T-helper 1 cell treated with Interleukin-12 subunit alpha and Interleukin-12 subunit beta and Interleukin-4 antibody, amounts not matched to agents 30 μg/mL and 1 μg/mL, for 36 hours (primary cell): Measurements from ENCODE around the gene SUV39H2.
A peak's percentile ranks its signal among the peaks of the same experiment; 100 is the strongest.
"Not testable (repeated sequence)": the region's sequence is repeated elsewhere in the genome, so short reads cannot be mapped to it uniquely, and the experiment has no call there.

Experiments
- H3K27ac Mint-ChIP-seq: one replicate; pipeline ENCODE4 v1.8.0; 2021; ENCODE audit warnings: mild to moderate bottlenecking, mixed read lengths
- H3K27me3 Mint-ChIP-seq: one replicate; pipeline ENCODE4 v1.8.0; 2021; ENCODE audit warnings: low read depth, mixed read lengths
- H3K36me3 Mint-ChIP-seq: one replicate; pipeline ENCODE4 v1.8.0; 2021; ENCODE audit warnings: low read depth, mixed read lengths
- H3K4me1 Mint-ChIP-seq: one replicate; pipeline ENCODE4 v1.8.0; 2021; ENCODE audit warnings: low read depth, mixed read lengths
- H3K4me3 Mint-ChIP-seq: one replicate; pipeline ENCODE4 v1.8.0; 2021; ENCODE audit warnings: mild to moderate bottlenecking, moderate library complexity, mixed read lengths
- H3K9me3 Mint-ChIP-seq: one replicate; pipeline ENCODE4 v1.8.0; 2021; ENCODE audit warnings: mixed read lengths

Gene SUV39H2

DNA sequence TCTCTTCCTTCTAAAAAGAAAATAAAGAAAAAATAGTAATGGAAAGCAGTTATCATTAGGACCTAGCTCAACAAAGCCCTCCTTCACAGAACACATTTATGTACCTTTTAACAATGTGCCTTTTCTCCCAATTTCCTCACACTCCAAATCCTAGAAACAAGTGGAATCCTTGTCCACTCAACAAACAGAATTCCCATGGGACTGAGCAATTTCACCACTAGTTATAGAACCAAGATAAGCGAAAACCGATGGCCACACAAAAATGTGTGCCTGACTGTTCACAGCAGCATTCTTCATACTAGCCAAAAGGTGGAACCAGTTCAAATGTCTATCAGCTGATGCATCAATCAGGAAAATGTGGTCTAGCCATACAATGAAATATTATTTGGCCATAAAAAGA lies 57.9 kb downstream of the SUV39H2 start:
- Mint-ChIP-seq H3K36me3 (peaks cover 35% of the 10 kb centered on the region), H3K27me3 (no peaks in the 10 kb centered on the region), H3K4me1 (peaks cover 11% of the 10 kb centered on the region), H3K27ac (peak overlapping the region; percentile 7), H3K9me3 (no peaks in the 10 kb centered on the region), H3K4me3 (no peak overlapping the region)

DNA sequence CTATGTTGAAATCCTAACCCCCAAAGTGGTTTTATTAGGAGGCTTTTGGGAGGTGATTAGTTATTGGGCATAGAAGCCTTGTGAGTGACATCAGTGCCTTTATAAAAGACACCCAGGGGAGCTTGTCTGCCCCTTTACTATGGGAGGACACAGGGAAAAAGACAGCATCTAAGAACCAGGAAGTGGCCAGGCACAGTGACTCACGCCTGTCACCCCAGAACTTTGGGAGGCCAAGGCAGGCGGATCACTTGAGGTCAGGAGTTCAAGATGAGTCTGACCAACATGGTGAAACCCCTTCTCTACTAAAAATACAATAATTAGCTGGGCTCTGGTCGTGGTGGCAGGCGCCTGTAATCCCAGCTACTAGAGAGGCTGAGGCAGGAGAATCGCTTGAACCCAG lies 60.3 kb downstream of the SUV39H2 start:
- not testable (repeated sequence) for H3K9me3 Mint-ChIP-seq, H3K4me3 Mint-ChIP-seq, H3K27me3 Mint-ChIP-seq, H3K27ac Mint-ChIP-seq
- H3K4me1 Mint-ChIP-seq = peaks cover 17% of the 10 kb centered on the region
- peaks cover 27% of the 10 kb centered on the region for H3K36me3 Mint-ChIP-seq

DNA sequence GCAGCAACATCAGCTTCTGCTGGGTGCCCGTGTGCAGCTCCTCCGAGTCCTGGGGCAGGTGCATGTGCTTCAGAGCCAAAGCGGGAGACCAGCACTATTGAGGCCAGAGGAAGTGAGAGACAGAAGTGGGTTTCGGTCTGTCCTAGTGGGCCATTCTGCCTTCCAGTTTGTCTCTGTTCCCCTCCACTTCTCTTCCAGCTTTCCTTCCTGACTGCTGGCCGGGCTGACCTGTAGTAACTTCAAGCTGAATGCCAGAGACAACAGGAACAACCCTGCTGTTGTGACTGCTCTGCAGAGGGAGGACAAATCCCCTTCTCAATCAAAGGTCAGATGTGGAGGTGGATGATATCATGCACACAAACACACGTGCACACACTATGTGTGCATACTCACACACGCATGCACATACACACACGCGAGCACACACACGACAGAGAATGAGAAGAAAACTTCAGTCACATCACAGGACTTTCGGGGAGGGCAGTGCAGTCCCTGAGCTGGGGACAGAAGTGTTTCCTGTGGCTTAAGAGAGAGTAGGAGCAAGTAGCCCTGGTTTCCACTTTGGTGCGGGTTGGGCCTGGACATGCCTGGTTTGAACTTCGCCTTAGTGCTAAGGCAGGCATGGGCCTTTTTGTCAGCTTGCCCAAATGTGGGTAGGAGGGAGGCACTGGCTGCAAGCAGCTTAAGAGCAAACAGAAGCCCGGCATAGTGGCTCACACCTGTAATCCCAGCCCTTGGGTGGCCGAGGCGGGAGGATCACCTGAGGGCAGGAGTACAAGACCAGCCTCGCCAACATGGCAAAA lies 63.7 kb downstream of the SUV39H2 start:
- not testable (repeated sequence) for H3K9me3 Mint-ChIP-seq, H3K4me3 Mint-ChIP-seq, H3K27me3 Mint-ChIP-seq
- peaks cover 13% of the 10 kb centered on the region for H3K4me1 Mint-ChIP-seq
- peaks cover 30% of the 10 kb centered on the region for H3K36me3 Mint-ChIP-seq
- peak overlapping the region; percentile 38 for H3K27ac Mint-ChIP-seq

DNA sequence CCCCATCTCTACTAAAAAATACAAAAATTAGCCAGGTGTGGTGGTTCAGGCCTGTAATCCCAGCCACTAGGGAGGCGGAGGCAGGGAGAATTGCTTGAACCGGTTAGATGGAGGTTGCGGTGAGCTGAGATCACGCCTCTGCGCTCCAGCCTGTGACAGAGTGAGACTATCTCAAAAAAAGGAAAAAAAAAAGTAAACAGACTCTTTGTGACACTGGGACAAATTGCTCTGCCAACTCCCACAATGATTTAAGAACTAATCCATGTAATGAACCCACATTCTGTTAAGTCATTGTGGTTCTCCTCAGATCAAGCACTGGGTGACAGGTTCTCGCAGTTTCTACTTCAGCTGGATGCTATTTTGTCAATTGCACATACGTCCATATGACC lies 64.3 kb downstream of the SUV39H2 start:
- H3K9me3 Mint-ChIP-seq, H3K27me3 Mint-ChIP-seq, H3K27ac Mint-ChIP-seq, H3K4me3 Mint-ChIP-seq: not testable (repeated sequence)
- H3K36me3 Mint-ChIP-seq = peaks cover 31% of the 10 kb centered on the region
- H3K4me1 Mint-ChIP-seq = peaks cover 13% of the 10 kb centered on the region

DNA sequence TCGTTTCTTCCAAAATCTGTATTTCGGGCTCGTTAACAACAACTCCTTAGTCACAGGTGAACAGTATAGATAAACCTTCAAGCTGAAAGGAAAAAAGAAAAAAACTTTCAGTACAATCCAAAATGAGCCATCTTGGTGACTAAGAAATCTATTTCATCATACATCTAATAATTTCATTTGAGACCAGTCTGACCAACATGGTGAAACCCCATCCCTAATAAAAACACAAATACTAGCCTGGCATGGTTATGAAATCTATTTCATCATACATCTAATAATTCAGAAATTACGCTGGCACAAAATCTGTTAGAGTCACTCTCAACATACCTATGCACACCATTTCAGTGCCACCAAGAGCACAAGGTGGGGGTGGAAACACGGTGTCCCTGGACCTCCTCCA lies 66.4 kb downstream of the SUV39H2 start:
- no peaks in the 10 kb centered on the region for H3K9me3 Mint-ChIP-seq
- peaks cover 15% of the 10 kb centered on the region for H3K4me1 Mint-ChIP-seq
- H3K4me3 Mint-ChIP-seq = no peak overlapping the region
- no peaks in the 10 kb centered on the region for H3K27me3 Mint-ChIP-seq
- H3K27ac Mint-ChIP-seq = no peak overlapping the region
- peaks cover 37% of the 10 kb centered on the region for H3K36me3 Mint-ChIP-seq

DNA sequence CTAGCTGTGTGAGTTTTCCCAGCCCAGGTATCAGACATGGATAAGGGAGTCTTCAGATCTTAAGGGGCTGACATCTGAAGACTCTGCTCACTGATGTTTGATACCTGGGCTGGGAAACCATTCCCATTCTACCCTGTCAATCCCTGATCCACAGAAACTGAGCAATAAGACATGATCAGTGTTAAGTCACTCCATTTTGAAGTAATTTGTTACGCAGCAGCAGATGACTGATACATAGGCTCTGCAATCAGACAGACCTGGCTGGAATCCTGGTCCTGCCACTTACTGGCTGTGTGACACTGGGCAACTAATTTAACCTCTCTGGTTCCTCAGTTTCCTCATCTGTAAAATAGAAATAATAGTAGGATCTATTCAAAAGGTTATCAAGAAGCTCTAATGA lies 68.6 kb downstream of the SUV39H2 start:
- Mint-ChIP-seq H3K36me3 (peaks cover 37% of the 10 kb centered on the region), H3K4me1 (peaks cover 23% of the 10 kb centered on the region)

DNA sequence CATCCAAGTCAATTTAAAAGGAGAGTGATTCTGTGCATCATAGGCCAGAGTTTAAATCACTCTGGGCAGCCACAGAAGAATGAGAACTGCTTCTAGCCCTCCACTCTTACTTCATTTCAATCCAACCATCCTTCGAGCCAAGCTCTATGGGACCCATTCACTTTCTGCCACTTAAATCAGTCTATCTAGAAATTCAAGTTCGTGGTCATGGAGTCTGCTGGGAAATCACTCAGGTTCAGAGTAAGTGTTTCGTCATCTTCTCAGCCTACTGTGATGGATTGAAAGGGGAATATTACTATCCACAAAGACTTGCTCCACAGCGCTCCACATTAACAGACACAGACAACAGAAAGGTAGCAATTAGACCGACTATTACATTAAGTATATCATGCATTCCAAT lies 70.6 kb downstream of the SUV39H2 start:
- Mint-ChIP-seq H3K27me3 (no peaks in the 10 kb centered on the region), H3K4me3 (no peak overlapping the region), H3K9me3 (no peaks in the 10 kb centered on the region), H3K4me1 (peaks cover 28% of the 10 kb centered on the region), H3K36me3 (peaks cover 34% of the 10 kb centered on the region), H3K27ac (peak overlapping the region; percentile 7)

More for the DNA sequence above, 68.6 kb downstream of the SUV39H2 start:
- H3K27me3 Mint-ChIP-seq = no peaks in the 10 kb centered on the region
- no peak overlapping the region for H3K27ac Mint-ChIP-seq
- H3K9me3 Mint-ChIP-seq = no peaks in the 10 kb centered on the region
- H3K4me3 Mint-ChIP-seq = no peak overlapping the region

DNA sequence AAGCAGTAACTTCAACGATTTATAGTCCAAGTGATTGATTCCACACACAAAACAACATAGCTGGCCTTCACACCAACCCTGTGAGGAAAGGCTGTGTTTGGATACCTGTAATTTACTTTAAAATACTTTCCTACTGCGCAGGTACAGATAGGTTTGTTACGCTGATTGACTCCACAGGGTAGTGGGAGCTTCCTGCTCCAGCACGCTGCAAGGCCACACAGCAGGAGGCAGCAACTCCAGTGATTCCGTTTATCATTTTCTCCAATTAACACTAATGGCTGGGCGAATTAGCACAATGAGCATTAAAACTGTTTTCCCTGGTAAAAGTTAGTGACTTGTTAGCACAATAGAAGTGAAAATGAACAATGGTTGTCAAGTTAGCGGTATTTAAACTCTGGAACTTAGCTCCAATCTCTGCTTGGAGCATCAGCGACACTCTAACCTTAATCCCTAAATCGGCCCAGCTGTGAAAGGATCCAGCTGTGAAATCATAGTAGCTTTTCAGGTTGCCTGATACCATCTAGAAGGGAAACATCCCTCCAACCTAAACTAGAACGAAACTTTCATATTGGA lies 74.3 kb downstream of the SUV39H2 start:
- Mint-ChIP-seq H3K4me3 (peak overlapping the region; percentile 86), H3K9me3 (no peaks in the 10 kb centered on the region), H3K36me3 (peaks cover 19% of the 10 kb centered on the region), H3K27me3 (no peaks in the 10 kb centered on the region), H3K27ac (peak overlapping the region; percentile 92), H3K4me1 (peaks cover 43% of the 10 kb centered on the region)

DNA sequence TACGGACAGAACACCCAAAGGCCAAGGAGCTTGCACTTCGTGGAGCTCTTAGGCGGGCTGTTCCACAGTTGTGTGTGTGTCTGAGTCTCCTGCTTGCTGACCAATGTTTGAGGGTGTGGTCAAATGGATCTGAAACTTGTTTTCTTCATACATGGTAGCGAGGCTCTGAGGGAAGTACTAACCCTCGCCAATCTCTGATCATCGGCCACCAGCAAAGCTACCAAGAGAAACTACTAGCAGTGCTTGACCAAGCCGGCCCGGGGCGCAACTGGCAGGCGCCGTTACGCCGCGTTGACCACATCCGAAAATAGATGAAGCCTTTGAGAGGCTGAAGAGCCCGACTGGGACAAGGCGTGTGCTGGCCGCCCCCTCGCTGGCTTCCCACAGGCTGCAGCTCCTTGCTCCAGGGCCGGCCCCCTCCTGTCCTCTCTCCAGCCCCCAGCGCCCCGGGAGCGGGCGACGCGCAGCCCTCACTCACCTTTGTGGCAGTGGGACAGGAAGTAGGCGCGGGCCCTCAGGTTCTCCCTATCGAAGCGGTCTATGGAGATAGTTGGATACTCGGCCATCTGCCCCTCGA lies 74.8 kb downstream of the SUV39H2 start:
- no peaks in the 10 kb centered on the region for H3K27me3 Mint-ChIP-seq
- H3K4me3 Mint-ChIP-seq = peak overlapping the region; percentile 86
- H3K27ac Mint-ChIP-seq = peak overlapping the region; percentile 92
- no peaks in the 10 kb centered on the region for H3K9me3 Mint-ChIP-seq
- peaks cover 45% of the 10 kb centered on the region for H3K4me1 Mint-ChIP-seq
- H3K36me3 Mint-ChIP-seq = peaks cover 13% of the 10 kb centered on the region
